ENCODE data around the gene KCND3.
A peak's percentile ranks its signal among the peaks of the same experiment; 100 is the strongest.
"Not testable (repeated sequence)": the region's sequence is repeated elsewhere in the genome, so short reads cannot be mapped to it uniquely, and the experiment has no call there.

Gene KCND3

GRCh38 chr1:111802110-111802509 is 187.4 kb downstream of the KCND3 start:
- DNase-seq = no peak

- no peak for DNase-seq
These were observed 188.2 kb downstream of the KCND3 start for GRCh38 chr1:111801071-111801850.

GRCh38 chr1:111799722-111800121 is 189.7 kb downstream of the KCND3 start:
- not testable (repeated sequence) for DNase-seq

- DNase-seq = no peak
These were observed 190.9 kb downstream of the KCND3 start for GRCh38 chr1:111798580-111798979.

GRCh38 chr1:111795401-111795800 is 194.1 kb downstream of the KCND3 start:
- DNase-seq = no peak

- no peak for DNase-seq
These were observed 195.5 kb downstream of the KCND3 start for GRCh38 chr1:111793923-111794322.

- DNase-seq = no peak
These were observed 197.2 kb downstream of the KCND3 start for GRCh38 chr1:111792249-111792648.

GRCh38 chr1:111791776-111792175 is 197.7 kb downstream of the KCND3 start:
- DNase-seq = no peak

GRCh38 chr1:111789666-111790316 is 199.7 kb downstream of the KCND3 start:
- DNase-seq = no peak

- peak; percentile 16 for DNase-seq
These were observed 200.3 kb downstream of the KCND3 start for GRCh38 chr1:111789142-111789541.

GRCh38 chr1:111786669-111787207 is 202.7 kb downstream of the KCND3 start:
- DNase-seq = no peak

GRCh38 chr1:111784273-111784901 is 205.1 kb downstream of the KCND3 start:
- DNase-seq = no peak

- DNase-seq = no peak
These were observed 209.9 kb downstream of the KCND3 start for GRCh38 chr1:111779546-111779945.

- DNase-seq = no peak
These were observed 210.9 kb downstream of the KCND3 start for GRCh38 chr1:111778541-111779051.

- DNase-seq = no peak
These were observed 211.4 kb downstream of the KCND3 start for GRCh38 chr1:111778066-111778465.

GRCh38 chr1:111777301-111777700 is 212.2 kb downstream of the KCND3 start:
- DNase-seq = no peak

GRCh38 chr1:111776861-111777260 is 212.6 kb downstream of the KCND3 start:
- DNase-seq = no peak

GRCh38 chr1:111776391-111776790 is 213.1 kb downstream of the KCND3 start:
- DNase-seq = no peak

GRCh38 chr1:111775966-111776365 is 213.5 kb downstream of the KCND3 start:
- no peak for DNase-seq

GRCh38 chr1:111770916-111771315 is 218.6 kb downstream of the KCND3 start:
- DNase-seq = no peak

- DNase-seq = peak; percentile 70
These were observed 219.8 kb downstream of the KCND3 start for GRCh38 chr1:111769517-111770146.

GRCh38 chr1:111768625-111769024 is 220.8 kb downstream of the KCND3 start:
- no peak for DNase-seq

- DNase-seq = no peak
These were observed 221.4 kb downstream of the KCND3 start for GRCh38 chr1:111768023-111768422.

Measured in NCI-H2171 (cell line).